IMR-90 (cell line): ENCODE measurements around the gene ITPR3. TPM values are rescaled to one million over a fixed set of nuclear protein-coding genes. Genes with fewer than 3 reads are reported as not detected.

Experiments used
- ATAC-seq: fragments of 200-7000 bp; cut with Tn5 transposase; 2 replicates; pipeline ENCODE4 v1.9.1; 2020; ENCODE audit warnings: low read depth, mild to moderate bottlenecking, moderate library complexity
- BruUV-seq: library from RNA; stranded (reverse); fragments of 400-500 nt; replicated peaks from 2 replicates; lab custom pipeline; 2021; lab: Mats Ljungman, UMichigan
- CTCF ChIA-PET: fragments of 300-600 bp; formaldehyde crosslinking; extraction: SDS; loops from one replicate; lab custom pipeline; 2021; ENCODE audit warnings: antibody characterized with exemption; lab: Yijun Ruan, JAX
- POLR2A ChIA-PET: fragments of 300-600 bp; sonication (Branson Sonifier 250); formaldehyde crosslinking; loops from one replicate; lab custom pipeline; 2022; ENCODE audit warnings: antibody characterized with exemption; ENCODE audit not compliant: unreplicated experiment; lab: Charles Lee
- DNase-seq: peaks from one replicate; pipeline ENCODE4 v3.0.0; 2013
- H2AFZ ChIP-seq: replicated peaks from 2 replicates; pipeline ENCODE3; 2013; ENCODE audit warnings: low read length, mild to moderate bottlenecking; ENCODE audit not compliant: poor library complexity
- H2AK5ac ChIP-seq: 2 replicates; pipeline ENCODE4 v1.6.1; 2013; ENCODE audit warnings: low read depth, low read length, inconsistent platforms
- H2AK9ac ChIP-seq: replicated peaks from 2 replicates; pipeline ENCODE3; 2013; ENCODE audit warnings: mild to moderate bottlenecking, low read depth, low read length, moderate library complexity; ENCODE audit not compliant: poor library complexity
- H2BK120ac ChIP-seq: 2 replicates; pipeline ENCODE4 v1.6.1; 2013; ENCODE audit warnings: low read depth, low read length, inconsistent platforms
- H2BK15ac ChIP-seq: 3 replicates; pipeline ENCODE4 v1.6.1; 2013; ENCODE audit warnings: low read depth, low read length, inconsistent platforms
- H2BK20ac ChIP-seq: 2 replicates; pipeline ENCODE4 v1.6.1; 2013; ENCODE audit warnings: low read depth, mild to moderate bottlenecking, inconsistent platforms, low read length, moderate library complexity
- H2BK5ac ChIP-seq: 2 replicates; pipeline ENCODE4 v1.6.1; 2013; ENCODE audit warnings: mild to moderate bottlenecking, low read depth, low read length, inconsistent platforms; ENCODE audit not compliant: poor library complexity, severe bottlenecking
- H3K14ac ChIP-seq: replicated peaks from 2 replicates; pipeline ENCODE4 v1.6.1; 2013; ENCODE audit warnings: low read depth, low read length, inconsistent platforms
- H3K18ac ChIP-seq: 2 replicates; pipeline ENCODE4 v1.6.1; 2013; ENCODE audit warnings: low read depth, low read length, control low read depth
- H3K23ac ChIP-seq: 2 replicates; pipeline ENCODE4 v1.6.1; 2013; ENCODE audit warnings: low read depth, low read length, inconsistent platforms
- H3K27ac ChIP-seq: 2 replicates; pipeline ENCODE4 v1.5.1; 2013; ENCODE audit warnings: mild to moderate bottlenecking, control low read depth, low read length; ENCODE audit not compliant: insufficient read depth
- H3K27me3 ChIP-seq: 2 replicates; pipeline ENCODE4 v1.6.1; 2013; ENCODE audit warnings: low read length; ENCODE audit not compliant: control insufficient read depth, insufficient read depth
- H3K36me3 ChIP-seq: 2 replicates; pipeline ENCODE4 v1.6.1; 2013; ENCODE audit warnings: low read length, mixed read lengths; ENCODE audit not compliant: control insufficient read depth, insufficient read depth
- H3K4ac ChIP-seq: 2 replicates; pipeline ENCODE4 v1.6.1; 2013; ENCODE audit warnings: low read depth, low read length, inconsistent platforms
- H3K4me1 ChIP-seq: 2 replicates; pipeline ENCODE4 v1.6.1; 2013; ENCODE audit warnings: low read length, mixed read lengths; ENCODE audit not compliant: control insufficient read depth, insufficient read depth
- H3K4me2 ChIP-seq: 2 replicates; pipeline ENCODE4 v1.6.1; 2013; ENCODE audit warnings: low read depth, mild to moderate bottlenecking, control low read depth, low read length, moderate library complexity
- H3K4me3 ChIP-seq: 2 replicates; pipeline ENCODE4 v1.5.1; 2013; ENCODE audit warnings: low read depth, mild to moderate bottlenecking, control low read depth, low read length, moderate library complexity; ENCODE audit not compliant: insufficient read depth
- H3K56ac ChIP-seq: 2 replicates; pipeline ENCODE4 v1.6.1; 2013; ENCODE audit warnings: low read length, inconsistent platforms; ENCODE audit not compliant: insufficient read depth; ENCODE audit errors: extremely low read depth
- H3K79me1 ChIP-seq, 2 experiments: 2 replicates each; pipeline ENCODE4 v1.6.1; 2013; ENCODE audit warnings: low read length in 2 of 2, inconsistent platforms in 1 of 2, low read depth in 1 of 2
- H3K9ac ChIP-seq: 2 replicates; pipeline ENCODE4 v1.6.1; 2013; ENCODE audit warnings: low read depth, low read length, control low read depth
- H3K9me1 ChIP-seq: 2 replicates; pipeline ENCODE4 v1.6.1; 2013; ENCODE audit warnings: low read length, inconsistent platforms; ENCODE audit not compliant: insufficient read depth
- H3K9me3 ChIP-seq: 2 replicates; pipeline ENCODE4 v1.6.1; 2013; ENCODE audit warnings: low read length; ENCODE audit not compliant: control insufficient read depth, insufficient read depth
- H4K20me1 ChIP-seq: 2 replicates; pipeline ENCODE4 v1.6.1; 2013; ENCODE audit warnings: low read length, inconsistent platforms; ENCODE audit not compliant: insufficient read depth
- H4K5ac ChIP-seq: 2 replicates; pipeline ENCODE4 v1.6.1; 2013; ENCODE audit warnings: mild to moderate bottlenecking, low read depth, low read length, control low read depth
- H4K8ac ChIP-seq, 2 experiments: 2 replicates each; pipeline ENCODE4 v1.6.1; 2013; ENCODE audit warnings: low read depth in 2 of 2, low read length in 2 of 2, control low read depth in 1 of 2, inconsistent platforms in 1 of 2
- H4K91ac ChIP-seq: 2 replicates; pipeline ENCODE4 v1.6.1; 2013; ENCODE audit warnings: low read depth, low read length, inconsistent platforms; ENCODE audit not compliant: insufficient read depth
- BHLHE40 ChIP-seq: fragments of 150-350 bp; IDR thresholded peaks from 2 replicates; pipeline ENCODE4 v1.6.1; 2016; ENCODE audit warnings: mild to moderate bottlenecking, low read depth, low read length
- CEBPB ChIP-seq: IDR thresholded peaks from 2 replicates; pipeline ENCODE4 v1.6.1; 2012; ENCODE audit warnings: low read depth, low read length, improper control_type of control experiment
- CHD1 ChIP-seq: IDR thresholded peaks from 2 replicates; pipeline ENCODE4 v1.6.1; 2012; ENCODE audit warnings: low read depth, low read length, improper control_type of control experiment
- ELK1 ChIP-seq: fragments of 150-350 bp; IDR thresholded peaks from 2 replicates; pipeline ENCODE4 v1.6.1; 2016; ENCODE audit warnings: low read depth, mild to moderate bottlenecking, low read length, moderate library complexity, borderline replicate concordance
- FOS ChIP-seq: fragments of 150-350 bp; IDR thresholded peaks from 2 replicates; pipeline ENCODE4 v1.6.1; 2016; ENCODE audit warnings: low read depth, low read length
- MAFK ChIP-seq: IDR thresholded peaks from 2 replicates; pipeline ENCODE4 v1.6.1; 2012; ENCODE audit warnings: low read depth, low read length, improper control_type of control experiment
- MAZ ChIP-seq: IDR thresholded peaks from 2 replicates; pipeline ENCODE4 v1.6.1; 2012; ENCODE audit warnings: low read depth, mild to moderate bottlenecking, low read length, improper control_type of control experiment, moderate library complexity, borderline replicate concordance
- MXI1 ChIP-seq: IDR thresholded peaks from 2 replicates; pipeline ENCODE4 v1.6.1; 2012; ENCODE audit warnings: low read depth, mild to moderate bottlenecking, low read length, moderate library complexity, borderline replicate concordance
- NFE2L2 ChIP-seq: fragments of 150-350 bp; IDR thresholded peaks from 2 replicates; pipeline ENCODE4 v1.6.1; 2016; ENCODE audit warnings: low read depth, mild to moderate bottlenecking, low read length
- POLR2A ChIP-seq: IDR thresholded peaks from 2 replicates; pipeline ENCODE4 v1.6.1; 2012; ENCODE audit warnings: mild to moderate bottlenecking, low read depth, low read length
- RAD21 ChIP-seq: IDR thresholded peaks from 2 replicates; pipeline ENCODE4 v1.6.1; 2012; ENCODE audit warnings: low read length, improper control_type of control experiment
- RCOR1 ChIP-seq: IDR thresholded peaks from 2 replicates; pipeline ENCODE4 v1.6.1; 2012; ENCODE audit warnings: mild to moderate bottlenecking, low read length, improper control_type of control experiment; ENCODE audit not compliant: insufficient replicate concordance
- RFX5 ChIP-seq: IDR thresholded peaks from 2 replicates; pipeline ENCODE4 v1.8.0; 2012; ENCODE audit warnings: low read depth, mild to moderate bottlenecking, low read length, moderate library complexity
- SMC3 ChIP-seq: fragments of 150-350 bp; IDR thresholded peaks from 2 replicates; pipeline ENCODE4 v1.6.1; 2016; ENCODE audit warnings: low read depth, mild to moderate bottlenecking, antibody characterized with exemption, low read length, moderate library complexity
- WGBS, 2 experiments: methylation state at CpG; one replicate each; pipeline versions ENCODE4 v1.1.5 to v1.1.7; 2013; ENCODE audit warnings: missing lambda C conversion rate in 2 of 2; ENCODE audit not compliant: insufficient read length in 1 of 2; ENCODE audit errors: extremely low coverage in 2 of 2; 5-methylcytosine and 5-hydroxymethylcytosine counted together
- dilution Hi-C: fragments of 300-500 bp; cut with HindIII; formaldehyde crosslinking; loops from one replicate; pipeline ENCODE4 v1.14.3; 2018; ENCODE audit warnings: low sequenced_read_pairs; ENCODE audit not compliant: unreplicated experiment
- in situ Hi-C: fragments of 300-500 bp; cut with MboI; formaldehyde crosslinking; loops from 3 replicates; pipeline ENCODE4 v1.14.3; 2019; ENCODE audit warnings: low sequenced_read_pairs, inconsistent platforms, mixed read lengths
- intact Hi-C: fragments of 100-400 bp; cut with micrococcal nuclease; formaldehyde crosslinking; loops from 2 replicates; pipeline ENCODE4 v1.10.0; 2022
- polyA plus RNA-seq, 3 experiments: library from polyadenylated mRNA; depleted of rRNA; stranded (reverse); fragments of >200 nt; gene quantifications; 2 replicates each; pipeline ENCODE4 v1.2.3, GENCODE V29; 2012; ENCODE audit warnings: low replicate concordance in 1 of 3
- total RNA-seq: library from RNA; depleted of rRNA; stranded (reverse); fragments of >200 nt; gene quantifications from 2 replicates; pipeline ENCODE4 v1.2.3, GENCODE V29; 2012
- TF ChIP-seq, protein P1 (sequence below): conservative IDR thresholded peaks from 2 replicates; pipeline ENCODE4 v1.5.1; 2012; ENCODE audit warnings: mild to moderate bottlenecking, low read depth, low read length, improper control_type of control experiment
- TF ChIP-seq, protein P2 (sequence below): fragments of 150-350 bp; IDR thresholded peaks from 2 replicates; pipeline ENCODE4 v1.6.1; 2017; ENCODE audit warnings: mild to moderate bottlenecking, antibody characterized with exemption, low read length, low read depth

Gene ITPR3
- total and polyA plus RNA-seq, 2 of the 4 experiments (the other 2 are of a cell fraction) = 1.6 to 3.7 TPM

GRCh38 chr6:33745548-33745947, 124.4 kb downstream of the ITPR3 start:
- H2BK20ac ChIP-seq = peak overlapping the region; percentile 87
- no peaks in the 10 kb centered on the region; a peak in 1 of 4 replicates for H3K79me1 ChIP-seq
- intact Hi-C loops = loop anchor here (2.0 kb wide), 1 partner anchor 25 kb away; no protein-coding TSS in a partner anchor
- peaks cover 6% of the 10 kb centered on the region; the same call in 1 of the 2 replicates for H3K27me3 ChIP-seq
- H4K8ac ChIP-seq = peak overlapping the region; percentile 1 to 96; a peak in 3 of 4 replicates
- H3K4me2 ChIP-seq = peak overlapping the region; percentile 69; the same call in 1 of the 2 replicates
- H3K4me1 ChIP-seq = peaks cover 24% of the 10 kb centered on the region
- peak overlapping the region; percentile 64 for H2AFZ ChIP-seq
- ChIA-PET POLR2A (no interaction called here), CTCF (interaction anchor here (0.7 to 5.0 kb wide), 5 partner anchors 16 to 409 kb away, joined by 3 to 29 read pairs (median 10); no protein-coding TSS in a partner anchor)
- no CpG with 5 or more reads among the region's 7 CpGs for WGBS, 2 experiments
- TF ChIP-seq, protein P1, sequence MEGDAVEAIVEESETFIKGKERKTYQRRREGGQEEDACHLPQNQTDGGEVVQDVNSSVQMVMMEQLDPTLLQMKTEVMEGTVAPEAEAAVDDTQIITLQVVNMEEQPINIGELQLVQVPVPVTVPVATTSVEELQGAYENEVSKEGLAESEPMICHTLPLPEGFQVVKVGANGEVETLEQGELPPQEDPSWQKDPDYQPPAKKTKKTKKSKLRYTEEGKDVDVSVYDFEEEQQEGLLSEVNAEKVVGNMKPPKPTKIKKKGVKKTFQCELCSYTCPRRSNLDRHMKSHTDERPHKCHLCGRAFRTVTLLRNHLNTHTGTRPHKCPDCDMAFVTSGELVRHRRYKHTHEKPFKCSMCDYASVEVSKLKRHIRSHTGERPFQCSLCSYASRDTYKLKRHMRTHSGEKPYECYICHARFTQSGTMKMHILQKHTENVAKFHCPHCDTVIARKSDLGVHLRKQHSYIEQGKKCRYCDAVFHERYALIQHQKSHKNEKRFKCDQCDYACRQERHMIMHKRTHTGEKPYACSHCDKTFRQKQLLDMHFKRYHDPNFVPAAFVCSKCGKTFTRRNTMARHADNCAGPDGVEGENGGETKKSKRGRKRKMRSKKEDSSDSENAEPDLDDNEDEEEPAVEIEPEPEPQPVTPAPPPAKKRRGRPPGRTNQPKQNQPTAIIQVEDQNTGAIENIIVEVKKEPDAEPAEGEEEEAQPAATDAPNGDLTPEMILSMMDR = no peak
- TF ChIP-seq MAZ = no peak
- no peak for TF ChIP-seq ELK1
- no peak for TF ChIP-seq POLR2A
- TF ChIP-seq, protein P2, sequence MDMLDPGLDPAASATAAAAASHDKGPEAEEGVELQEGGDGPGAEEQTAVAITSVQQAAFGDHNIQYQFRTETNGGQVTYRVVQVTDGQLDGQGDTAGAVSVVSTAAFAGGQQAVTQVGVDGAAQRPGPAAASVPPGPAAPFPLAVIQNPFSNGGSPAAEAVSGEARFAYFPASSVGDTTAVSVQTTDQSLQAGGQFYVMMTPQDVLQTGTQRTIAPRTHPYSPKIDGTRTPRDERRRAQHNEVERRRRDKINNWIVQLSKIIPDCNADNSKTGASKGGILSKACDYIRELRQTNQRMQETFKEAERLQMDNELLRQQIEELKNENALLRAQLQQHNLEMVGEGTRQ = no peak
- no peak for TF ChIP-seq NFE2L2
- no peak for TF ChIP-seq BHLHE40
- TF ChIP-seq MXI1 = no peak
- no peak for TF ChIP-seq FOS
- no peak for TF ChIP-seq CEBPB
- TF ChIP-seq CHD1 = no peak
- TF ChIP-seq MAFK = no peak
- no peak for TF ChIP-seq RAD21
- TF ChIP-seq RFX5 = no peak
- TF ChIP-seq RCOR1 = no peak
- no peak for TF ChIP-seq SMC3
- DNase-seq = peak; percentile 51
- peak overlapping the region; percentile 94; the same call in 1 of the 2 replicates for H3K14ac ChIP-seq
- peak overlapping the region; percentile 39; the same call in 1 of the 2 replicates for H3K9ac ChIP-seq
- no peak overlapping the region for H3K56ac ChIP-seq
- H3K36me3 ChIP-seq = no peaks in the 10 kb centered on the region
- peak overlapping the region; percentile 50 for H4K91ac ChIP-seq
- H2BK5ac ChIP-seq = no peak overlapping the region
- in situ Hi-C loops = no loop called here
- H3K18ac ChIP-seq = peak overlapping the region; percentile 85
- H3K4ac ChIP-seq = peak overlapping the region; percentile 78
- no TSS peak for BruUV-seq
- peak overlapping the region; percentile 72 for H4K5ac ChIP-seq
- peak overlapping the region; percentile 25; the same call in 1 of the 3 replicates for H2BK15ac ChIP-seq
- H3K4me3 ChIP-seq = no peak overlapping the region
- no peak overlapping the region for H3K23ac ChIP-seq
- H3K9me3 ChIP-seq = no peaks in the 10 kb centered on the region
- H2AK9ac ChIP-seq = peak overlapping the region; percentile 22
- H2AK5ac ChIP-seq = peak overlapping the region; percentile 57
- H4K20me1 ChIP-seq = no peaks in the 10 kb centered on the region; the same call in 1 of the 2 replicates
- no peak for ATAC-seq
- peak overlapping the region; percentile 30; the same call in 1 of the 2 replicates for H3K27ac ChIP-seq
- H2BK120ac ChIP-seq = peak overlapping the region; percentile 96; the same call in 1 of the 2 replicates
- dilution Hi-C loops = no loop called here
- peaks cover 10% of the 10 kb centered on the region for H3K9me1 ChIP-seq
